Stimulated activated CD8-positive, alpha-beta memory T cell treated with anti-CD3 and anti-CD28 coated beads, Interleukin-7, amount 100 ng/mL, for 24 hours (primary cell): ENCODE data around the gene NUDT2.

Source experiments
- DNase-seq: peaks from one replicate; pipeline ENCODE4 v3.0.0-alpha.2; 2020; ENCODE audit warnings: low read depth

Gene NUDT2

GRCh38 chr9:34385561-34386230 is 56.3 kb downstream of the NUDT2 start:
- DNase-seq = no peak

GRCh38 chr9:34386656-34387055 is 57.3 kb downstream of the NUDT2 start:
- DNase-seq = no peak

- DNase-seq = no peak
These were observed 57.9 kb downstream of the NUDT2 start for GRCh38 chr9:34387239-34387638.

GRCh38 chr9:34392511-34392910 is 63.1 kb downstream of the NUDT2 start:
- DNase-seq = no peak
